Endometrium (tissue), 2 donors: ENCODE results near the gene TNNC2.
"Not testable (repeated sequence)": the region's sequence is repeated elsewhere in the genome, so short reads cannot be mapped to it uniquely, and the experiment has no call there.

Source experiments
- FAIRE-seq: peaks from 2 replicates; lab custom pipeline; 2012; peaks lifted over from hg19 to GRCh38; lab: Jason Lieb, UNC
- donor health status: control.
- donor health status: control.

Gene TNNC2

DNA sequence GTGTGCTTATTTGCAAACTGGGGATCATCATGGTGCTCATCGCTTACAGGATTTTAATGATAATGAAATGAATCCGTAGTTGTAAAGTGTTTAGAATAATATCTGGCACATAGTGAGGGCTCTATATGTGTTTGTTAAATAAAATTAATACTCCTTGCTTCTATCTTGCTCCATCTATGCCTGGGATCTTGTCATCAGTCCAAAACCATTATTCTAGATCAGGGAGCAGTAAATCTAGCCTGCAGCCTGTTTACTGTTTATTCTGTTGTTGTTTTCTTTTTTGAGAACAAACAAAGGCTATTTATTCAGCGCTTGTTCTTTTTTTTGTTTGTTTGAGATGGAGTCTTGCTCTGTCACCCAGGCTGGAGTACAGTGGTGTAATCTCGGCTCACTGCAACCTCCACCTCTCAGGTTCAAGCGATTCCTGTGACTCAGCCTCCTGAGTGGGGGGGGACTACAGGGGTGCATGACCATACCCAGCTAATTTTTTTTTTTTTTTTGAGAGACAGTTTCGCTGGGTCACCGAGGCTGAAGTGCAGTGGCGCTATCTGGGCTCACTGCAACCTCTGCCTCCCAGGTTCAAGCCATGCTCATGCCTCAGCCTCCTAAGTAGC is 22.0 kb upstream of the TNNC2 start:
- FAIRE-seq, result no peak

DNA sequence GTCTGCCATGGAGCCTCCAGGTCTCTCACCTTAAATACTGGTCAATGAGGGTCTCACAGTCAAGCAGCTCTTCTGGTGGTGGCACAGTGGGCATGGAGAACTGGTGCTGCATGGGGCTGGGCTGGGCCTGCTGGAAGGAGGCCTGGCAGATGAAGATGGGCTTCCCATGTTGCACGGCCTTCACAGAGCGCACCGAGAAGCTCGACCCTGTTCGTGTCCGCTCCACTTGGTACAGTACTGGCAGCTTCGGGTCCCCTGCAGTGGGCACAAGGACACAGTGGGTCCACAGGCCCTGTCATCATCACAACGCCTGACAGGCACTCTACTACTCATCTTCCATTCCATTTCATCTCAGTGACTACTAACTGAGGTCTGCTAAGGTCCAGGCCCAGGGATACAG is 21.3 kb upstream of the TNNC2 start:
- FAIRE-seq, result no peak

DNA sequence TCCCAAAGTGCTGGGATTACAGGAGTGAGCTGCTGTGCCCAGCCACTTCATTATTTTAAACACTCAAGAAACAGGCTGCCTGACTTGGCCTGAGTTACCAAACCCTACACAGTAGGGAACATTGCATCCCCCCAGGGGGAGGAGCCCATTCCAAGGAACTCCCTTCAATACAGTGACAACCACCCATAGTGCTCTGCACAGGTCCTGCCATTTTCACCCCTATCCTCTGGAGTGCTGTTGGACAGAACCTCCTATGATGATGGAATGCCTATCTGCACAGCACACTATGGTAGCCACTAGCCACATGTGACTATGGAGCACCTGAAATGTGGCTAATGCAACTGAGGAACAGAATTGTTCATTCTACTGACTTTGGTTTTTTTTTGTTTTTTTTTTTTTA is 18.3 kb upstream of the TNNC2 start:
- FAIRE-seq, result no peak

DNA sequence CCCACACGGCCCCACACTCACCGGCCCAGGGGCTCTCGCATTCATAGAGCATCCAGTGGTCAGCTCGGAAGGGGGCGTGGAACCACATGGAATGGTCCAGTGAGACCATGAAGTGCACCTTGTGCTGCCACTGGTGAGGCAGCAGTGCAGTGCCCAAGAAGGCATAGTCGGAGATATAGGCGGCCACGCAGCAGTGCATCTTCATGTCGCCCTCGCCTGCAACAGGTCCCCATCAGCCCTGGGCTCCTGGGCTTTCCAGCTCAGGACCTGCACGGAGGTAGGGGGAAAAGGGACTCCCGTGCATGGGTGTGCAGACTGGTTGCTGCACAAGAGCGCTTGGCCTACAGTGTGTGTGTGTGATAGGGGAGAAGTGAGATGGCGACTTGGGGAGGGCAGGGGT is 16.4 kb upstream of the TNNC2 start:
- FAIRE-seq, result no peak

DNA sequence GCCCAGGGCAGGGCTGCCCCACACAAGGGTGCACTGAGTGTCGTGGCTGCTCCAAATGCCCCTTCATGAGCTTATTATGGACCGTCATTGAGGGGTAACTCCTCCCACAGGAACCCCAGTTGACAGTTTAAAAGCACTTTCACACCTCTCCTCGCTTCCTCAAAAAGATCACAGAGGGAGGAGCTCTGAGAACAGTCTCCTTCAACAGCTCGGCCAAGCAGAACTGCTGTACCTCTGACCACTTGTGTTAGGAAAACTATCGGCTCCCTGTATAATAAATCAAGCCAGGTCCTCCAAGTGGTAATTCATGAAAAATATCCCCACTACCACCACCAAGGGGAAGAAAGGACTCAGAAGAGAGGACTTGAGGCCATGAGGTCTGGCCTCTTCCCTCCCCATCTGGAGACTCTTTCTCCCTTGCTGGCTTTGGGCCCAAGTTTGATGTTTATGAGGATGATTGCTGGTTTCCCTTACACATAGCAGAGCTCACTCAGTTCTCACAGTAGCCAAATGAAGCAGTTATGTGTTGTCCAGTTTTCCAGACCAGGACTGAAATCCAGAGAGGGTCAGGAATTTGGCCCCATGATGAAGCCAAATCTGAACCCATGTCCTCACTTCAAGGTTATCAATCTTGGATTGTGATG is 15.2 kb upstream of the TNNC2 start:
- no peak for FAIRE-seq

DNA sequence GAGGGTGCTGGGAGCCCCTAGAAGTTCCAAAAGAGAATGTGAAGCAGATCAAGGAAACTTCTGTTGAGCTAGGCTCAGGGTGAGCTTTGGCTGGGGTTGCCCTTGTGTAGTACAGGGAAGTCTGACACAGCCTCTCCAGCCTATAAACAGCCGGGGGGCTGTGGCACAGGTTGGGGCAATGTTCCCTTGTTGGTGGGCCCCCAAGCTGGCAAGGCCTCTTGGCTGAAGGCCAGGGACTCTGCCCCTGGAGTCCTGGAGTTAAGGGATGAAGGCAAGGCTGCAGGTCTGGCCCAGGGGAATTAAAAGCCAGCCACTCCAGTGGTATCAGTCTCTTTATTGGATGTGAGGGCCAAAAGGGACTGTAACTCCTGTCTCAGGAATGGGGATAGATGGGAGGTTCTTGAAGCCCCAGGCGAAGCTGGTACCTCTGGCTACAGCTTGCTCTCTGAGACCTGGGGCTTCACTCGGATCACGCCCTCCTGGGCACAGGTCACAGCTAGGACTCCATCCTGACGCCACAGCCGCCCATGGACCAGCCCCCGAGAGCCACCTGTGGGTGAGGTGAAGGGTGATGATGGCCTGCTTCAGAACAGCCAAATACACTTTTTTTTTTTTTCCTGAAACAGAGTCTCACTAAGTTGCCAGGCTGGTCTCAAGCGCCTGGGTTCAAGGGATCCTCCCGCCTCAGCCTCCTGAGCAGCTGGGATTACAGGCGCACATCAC is 14.5 kb upstream of the TNNC2 start:
- no peak for FAIRE-seq

DNA sequence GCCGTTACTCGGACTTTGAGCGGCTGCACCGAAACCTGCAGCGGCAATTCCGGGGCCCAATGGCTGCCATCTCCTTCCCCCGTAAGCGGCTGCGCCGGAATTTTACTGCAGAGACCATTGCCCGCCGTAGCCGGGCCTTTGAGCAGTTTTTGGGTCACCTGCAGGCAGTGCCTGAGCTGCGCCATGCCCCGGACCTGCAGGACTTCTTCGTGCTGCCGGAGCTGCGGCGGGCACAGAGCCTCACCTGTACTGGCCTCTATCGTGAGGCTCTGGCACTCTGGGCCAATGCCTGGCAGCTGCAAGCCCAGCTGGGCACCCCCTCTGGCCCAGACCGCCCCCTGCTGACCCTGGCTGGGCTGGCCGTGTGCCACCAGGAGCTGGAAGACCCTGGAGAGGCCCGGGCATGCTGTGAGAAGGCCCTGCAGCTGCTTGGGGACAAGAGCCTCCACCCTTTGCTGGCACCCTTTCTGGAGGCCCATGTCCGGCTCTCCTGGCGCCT is 13.6 kb upstream of the TNNC2 start:
- no peak for FAIRE-seq

DNA sequence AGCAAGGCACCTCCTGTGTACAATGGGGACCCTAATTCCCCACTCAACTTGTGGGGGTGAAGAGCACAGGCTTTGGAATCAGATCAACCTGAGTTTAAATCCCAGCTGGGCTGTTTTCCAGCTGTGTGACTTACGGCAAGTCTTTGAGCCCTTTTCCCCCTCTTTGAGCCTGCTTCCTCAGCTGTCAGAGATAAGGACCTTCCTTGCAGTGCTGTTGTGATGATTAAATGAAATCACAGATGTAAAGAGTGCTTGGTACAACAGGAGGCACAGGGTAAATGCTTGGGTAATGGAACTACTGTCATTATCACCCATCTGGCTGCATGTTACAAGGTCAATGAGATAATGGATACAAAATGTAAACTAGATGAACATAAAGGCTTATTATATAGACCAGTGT is 9.7 kb upstream of the TNNC2 start:
- no peak for FAIRE-seq

DNA sequence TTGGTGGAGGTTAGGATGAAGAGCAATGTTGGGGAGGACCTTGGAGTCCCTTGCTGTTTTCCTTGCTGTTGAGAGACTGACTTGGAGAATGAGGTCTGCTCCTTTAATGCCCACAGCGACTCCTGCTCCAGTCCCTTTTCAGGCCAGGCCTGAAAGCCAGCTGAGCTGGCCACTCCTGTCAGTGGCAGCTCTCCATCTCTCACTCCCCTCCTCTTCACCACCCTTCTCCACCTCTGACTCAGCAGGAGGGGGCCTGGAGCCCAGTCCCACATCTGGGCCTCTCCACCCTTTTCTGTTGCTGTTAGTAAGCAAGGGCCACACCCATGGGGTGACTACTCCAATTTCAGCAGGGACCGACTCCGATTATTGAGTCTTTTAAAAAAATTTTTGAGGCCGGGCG is 8.7 kb upstream of the TNNC2 start:
- FAIRE-seq, result no peak

DNA sequence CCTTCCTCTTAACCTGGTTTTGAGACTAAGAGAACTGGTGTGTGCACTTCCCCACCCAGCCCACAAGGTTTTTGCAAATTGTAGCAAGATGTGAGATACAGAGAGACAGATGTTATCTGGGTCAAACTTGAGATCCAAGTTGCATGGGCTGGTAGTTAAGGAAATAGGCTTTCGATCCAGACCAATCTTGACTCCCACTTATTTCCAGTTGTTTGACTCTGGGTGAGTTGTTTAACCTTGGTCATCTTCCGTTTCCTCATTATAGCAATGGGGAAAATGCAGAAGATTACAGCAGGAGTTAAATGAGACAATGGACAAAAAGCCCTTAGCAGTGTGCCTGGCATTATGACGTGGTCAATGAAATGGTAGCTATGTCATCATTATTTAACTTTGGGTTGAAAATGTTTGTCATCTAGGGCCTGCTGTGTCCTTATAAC is 8.2 kb upstream of the TNNC2 start:
- FAIRE-seq, result no peak

DNA sequence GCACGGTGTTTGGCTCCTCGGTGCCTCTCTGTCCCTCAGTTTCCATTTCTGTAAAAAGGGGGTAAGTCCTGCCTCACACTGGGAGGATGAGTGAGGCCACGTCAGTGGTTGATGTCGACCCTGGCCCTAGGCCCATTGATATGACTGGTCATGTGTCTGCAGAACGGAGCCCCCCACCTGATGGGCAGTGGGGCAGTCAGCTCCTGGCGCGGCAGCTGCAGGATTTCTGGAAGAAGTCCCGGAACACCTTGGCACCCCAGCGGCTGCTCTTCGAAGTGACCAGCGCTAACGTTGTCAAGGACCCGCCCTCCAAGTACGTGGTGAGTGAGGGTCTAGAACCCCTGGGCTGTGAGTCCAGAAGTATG is 7.7 kb upstream of the TNNC2 start:
- FAIRE-seq, result no peak

DNA sequence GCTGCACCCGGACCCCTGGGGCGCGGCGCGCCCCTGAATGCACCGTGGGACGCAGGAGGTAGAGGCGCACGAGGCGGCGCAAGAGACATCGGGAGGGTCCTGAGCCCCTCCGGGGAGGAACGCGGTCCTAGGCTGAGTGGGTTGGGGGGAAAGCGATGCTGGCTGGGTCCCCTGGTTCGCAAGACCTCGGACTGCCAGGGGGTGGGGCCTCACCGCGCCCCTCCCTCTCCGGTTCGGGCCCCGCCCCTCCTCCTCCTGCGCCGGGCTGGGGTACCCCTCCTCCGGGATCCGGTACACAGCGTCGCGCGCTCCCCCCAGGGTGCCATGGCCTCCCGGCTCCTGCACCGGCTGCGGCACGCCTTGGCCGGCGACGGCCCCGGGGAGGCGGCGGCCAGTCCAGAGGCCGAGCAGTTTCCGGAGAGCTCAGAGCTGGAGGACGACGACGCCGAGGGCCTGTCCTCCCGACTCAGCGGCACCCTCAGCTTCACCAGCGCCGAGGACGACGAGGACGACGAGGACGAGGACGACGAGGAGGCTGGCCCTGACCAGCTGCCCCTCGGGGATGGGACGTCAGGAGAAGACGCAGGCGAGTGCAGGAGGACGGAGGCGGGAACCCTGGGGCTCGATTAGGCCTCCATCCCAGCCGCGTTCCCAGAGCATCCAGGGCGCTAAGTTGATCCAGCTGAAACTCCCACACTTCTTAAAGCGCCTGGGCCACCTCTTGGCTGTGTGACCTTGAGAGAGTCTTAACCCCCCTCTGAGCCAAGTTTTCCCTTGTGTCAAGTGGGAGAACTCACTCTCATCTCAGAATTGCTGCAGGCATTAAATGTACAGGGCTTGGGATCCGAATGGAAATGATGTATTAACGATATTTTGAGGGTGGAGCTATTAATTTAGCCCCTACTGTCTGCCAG is 7.0 kb upstream of the TNNC2 start:
- FAIRE-seq, result no peak

DNA sequence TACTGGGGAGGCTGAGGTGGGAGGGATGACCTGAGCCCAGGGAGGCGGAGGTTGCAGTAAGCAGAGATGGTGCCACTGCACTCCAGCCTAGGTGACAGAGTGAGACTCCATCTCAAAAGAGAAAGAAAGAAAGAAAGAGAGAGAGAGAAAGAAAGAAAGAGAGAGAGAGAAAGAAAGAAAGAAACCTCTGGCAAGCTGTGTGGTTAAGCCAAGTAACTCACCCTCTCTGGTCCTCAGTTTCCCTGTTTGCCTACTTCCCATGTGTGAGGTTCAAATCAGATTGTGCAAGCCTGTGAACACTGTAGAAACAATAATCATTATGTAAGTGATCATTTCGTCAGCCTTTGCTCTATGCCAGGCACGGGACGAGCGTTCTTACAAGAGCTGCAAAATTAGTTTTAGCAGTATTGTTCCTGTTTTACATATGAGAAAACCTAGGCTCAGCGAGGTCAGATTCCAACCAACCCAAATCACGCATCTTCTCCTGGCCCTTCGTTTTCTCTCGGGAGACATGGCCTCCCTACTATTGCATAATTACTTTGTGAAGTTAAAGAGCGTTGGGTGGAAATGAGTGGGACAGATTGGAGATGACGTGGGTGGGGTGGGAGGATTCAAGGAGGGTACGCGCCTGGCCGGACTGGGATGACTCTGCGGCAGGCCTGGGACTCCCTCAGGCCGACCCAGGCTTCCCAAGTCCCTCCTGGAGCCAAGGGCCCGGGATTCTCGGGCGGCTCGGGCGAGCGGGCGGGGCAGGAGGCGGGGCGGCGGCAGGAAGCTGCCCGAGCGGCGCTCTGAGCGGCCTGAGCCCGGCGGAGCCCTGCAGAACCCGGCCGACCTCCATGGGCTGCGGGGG is 6.1 kb upstream of the TNNC2 start, which contains the start of gene SNX21:
TSS of gene SNX21 (plus strand) at position 770 of the 853 bp plus-strand sequence. CDS start 121 bp downstream, outside the sequence.
- FAIRE-seq, result no peak

DNA sequence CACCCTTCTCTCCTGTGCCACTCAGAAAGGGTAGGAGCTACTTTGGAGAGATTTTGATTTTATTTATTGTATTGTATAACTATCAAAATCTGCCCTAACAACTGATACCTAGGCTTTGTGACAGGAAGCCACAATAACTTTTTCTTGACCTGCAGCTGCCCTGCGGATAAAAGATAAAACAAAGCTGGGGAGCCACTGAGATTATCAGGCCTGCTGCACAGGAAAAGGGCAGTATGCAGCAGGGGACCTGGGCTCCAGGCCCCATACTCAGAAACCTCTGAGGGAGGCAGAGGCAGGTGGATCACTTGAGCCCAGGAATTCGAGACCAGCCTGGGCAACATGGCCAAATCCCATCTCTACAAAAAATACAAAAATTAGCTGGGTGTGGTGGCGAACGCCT is 5.5 kb upstream of the TNNC2 start:
- no peak for FAIRE-seq

DNA sequence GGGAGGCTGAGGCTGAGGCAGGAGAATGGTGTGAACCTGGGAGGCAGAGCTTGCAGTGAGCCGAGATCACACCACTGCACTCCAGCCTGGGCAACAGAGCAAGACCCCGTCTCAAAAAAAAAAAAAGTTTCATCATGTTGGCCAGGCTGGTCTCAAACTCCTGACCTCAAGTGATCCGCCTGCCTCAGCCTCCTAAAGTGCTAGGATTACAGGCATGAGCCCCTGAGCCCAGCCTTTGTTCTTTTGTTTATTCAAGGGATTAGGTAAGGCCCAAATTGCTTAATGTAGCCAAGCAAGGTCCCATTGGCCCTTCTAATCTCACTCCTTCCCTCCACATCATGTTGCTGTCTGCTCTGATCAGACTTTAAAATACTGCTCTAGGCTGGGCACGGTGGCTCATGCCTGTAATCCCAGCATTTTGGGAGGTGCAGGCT is 2.6 kb upstream of the TNNC2 start:
- FAIRE-seq, result not testable (repeated sequence)

DNA sequence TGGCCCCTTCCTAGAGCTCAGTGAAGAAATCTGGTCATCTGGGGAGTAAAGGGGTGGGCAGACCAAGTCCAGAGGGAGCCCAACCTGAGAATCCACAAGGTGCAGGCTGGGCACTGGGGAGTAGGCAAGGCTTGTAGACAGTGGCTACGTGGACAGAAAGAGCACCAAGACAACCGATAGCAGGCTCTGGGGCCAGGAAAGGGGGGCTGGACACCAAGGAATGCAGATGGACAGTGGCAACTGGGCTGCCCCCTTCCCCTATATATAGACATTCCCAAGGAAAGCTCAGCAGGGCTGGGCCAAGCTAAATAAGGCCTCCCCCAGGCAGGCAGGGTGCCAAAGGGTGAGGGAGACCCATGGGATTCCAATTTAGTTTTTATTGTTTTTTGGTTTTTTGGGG is 1.5 kb upstream of the TNNC2 start:
- no peak for FAIRE-seq

DNA sequence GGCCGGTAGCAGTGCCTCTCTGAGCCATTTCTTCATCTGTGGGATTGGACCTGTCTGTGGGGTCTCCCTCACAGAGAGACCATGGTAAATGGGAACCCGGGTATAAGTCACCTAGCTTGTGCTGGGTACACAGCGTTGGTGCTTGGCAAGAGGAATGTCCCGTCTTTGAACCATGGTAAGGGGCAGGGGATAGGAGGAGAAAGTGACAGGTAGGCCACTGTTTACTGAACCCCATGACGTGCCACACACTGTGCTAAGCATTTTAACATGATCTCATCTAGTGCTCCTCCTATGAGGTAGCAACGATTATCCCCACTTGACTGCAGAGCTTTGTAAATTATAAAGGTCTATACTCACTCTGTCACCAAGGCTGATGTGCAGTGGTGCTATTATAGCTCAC is 600 bp upstream of the TNNC2 start:
- no peak for FAIRE-seq

DNA sequence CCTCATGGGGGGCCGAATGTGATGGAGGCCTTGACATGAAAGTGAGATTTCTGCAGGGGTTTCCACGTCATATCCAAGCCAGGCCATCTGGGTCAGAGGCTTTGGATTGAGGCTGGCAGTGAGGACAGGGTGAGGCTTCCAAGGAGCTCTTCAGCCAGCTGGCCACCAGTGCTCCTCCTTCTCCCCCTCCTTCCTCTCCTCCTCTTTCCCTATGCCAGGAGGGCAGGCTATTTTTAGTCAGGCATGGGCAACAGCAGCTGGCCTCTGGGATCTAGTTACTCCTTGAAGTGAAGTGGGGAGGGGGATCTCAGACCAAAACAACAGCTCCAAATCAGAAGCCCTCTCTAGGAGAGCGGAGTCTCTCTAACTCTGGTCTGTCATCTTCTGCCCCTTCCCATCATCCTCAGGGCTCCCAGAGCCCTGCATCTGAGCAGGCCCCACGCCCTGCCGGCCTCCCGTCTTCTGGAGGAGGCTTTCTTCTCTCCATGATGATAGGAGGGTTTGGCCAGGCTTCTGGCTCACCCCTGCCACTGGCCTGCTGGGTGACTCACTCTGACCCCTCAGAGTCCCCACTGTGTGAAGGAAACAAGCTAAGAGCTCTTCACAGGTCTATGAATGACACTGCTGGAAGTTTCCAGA is 612 bp downstream of the TNNC2 start:
- no peak for FAIRE-seq

DNA sequence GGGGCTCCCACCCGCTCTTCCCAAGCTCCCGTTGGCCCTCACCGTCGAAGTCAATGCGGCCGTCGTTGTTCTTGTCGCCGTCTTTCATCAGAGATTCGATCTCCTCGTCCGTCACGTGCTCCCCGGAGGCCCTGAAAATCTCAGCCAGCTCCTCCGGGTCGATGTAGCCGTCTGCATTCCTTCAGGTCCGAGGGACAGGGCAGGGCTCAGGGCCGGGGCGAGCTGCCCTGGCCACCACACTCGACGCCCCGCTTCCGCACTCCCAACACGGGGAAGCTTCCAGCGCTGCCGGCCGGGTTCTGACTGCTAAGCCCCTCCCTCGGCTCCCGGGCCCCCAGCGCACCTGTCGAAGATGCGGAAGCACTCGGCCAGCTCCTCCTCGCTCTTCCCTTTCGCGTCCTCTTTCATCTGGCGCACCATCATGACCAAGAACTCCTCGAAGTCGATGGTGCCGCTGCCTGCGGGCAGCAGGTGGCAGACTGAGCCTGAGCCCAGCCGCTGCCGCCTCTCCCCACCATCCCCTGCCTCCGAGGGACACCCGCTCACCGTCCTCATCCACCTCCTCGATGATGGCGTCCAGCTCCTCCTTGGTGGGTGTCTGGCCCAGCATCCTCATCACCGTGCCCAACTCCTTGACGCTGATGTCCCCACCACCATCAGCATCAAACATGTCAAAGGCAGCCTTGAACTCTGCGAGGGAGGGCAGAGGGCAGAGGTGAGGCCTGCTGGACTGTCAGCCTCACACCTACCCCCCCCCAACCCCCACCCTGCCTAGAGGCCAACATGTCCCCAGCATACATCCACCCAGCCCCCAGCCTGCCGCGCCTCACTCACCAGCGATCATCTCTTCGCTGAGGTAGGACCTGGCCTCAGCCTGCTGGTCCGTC is 2.9 kb downstream of the TNNC2 start:
- no peak for FAIRE-seq

DNA sequence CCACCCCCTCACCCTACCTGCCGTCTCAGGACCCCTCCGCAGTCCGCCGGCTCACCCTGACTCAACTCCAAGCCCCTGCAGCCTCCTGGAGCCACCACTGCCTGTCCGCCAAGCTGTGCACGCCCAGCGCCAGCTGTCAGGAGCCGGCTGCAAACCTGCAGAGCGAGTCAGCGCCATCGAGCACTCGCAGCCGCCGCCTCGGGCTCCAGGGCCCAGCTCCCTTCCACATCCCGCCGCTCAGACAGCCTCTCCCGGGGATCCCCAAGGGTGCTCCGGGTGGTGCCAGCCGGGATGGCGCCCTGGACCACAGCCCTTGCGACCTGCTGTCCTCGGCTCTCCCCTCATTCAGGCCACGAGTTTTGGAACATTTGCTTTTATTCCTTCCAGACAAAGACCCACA is 4.3 kb downstream of the TNNC2 start:
- FAIRE-seq, result no peak
